HG03571 (cell line): ENCODE data around the gene CD84.
"Not testable (repeated sequence)": the region's sequence is repeated elsewhere in the genome, so short reads cannot be mapped to it uniquely, and the experiment has no call there.

ENCODE experiments used
- ATAC-seq: cut with Tn5 transposase; IDR thresholded peaks from one replicate; pipeline ENCODE4 v1.9.1; 2021; ENCODE audit not compliant: unreplicated experiment

The CD84 gene

GRCh38 chr1:160575112-160575664, 4.1 kb downstream of the CD84 start:
- no peak for ATAC-seq

GRCh38 chr1:160570840-160571239, 8.5 kb downstream of the CD84 start:
- no peak for ATAC-seq

GRCh38 chr1:160569806-160570205, 9.5 kb downstream of the CD84 start:
- ATAC-seq, result no peak

- ATAC-seq, result no peak
Measured at GRCh38 chr1:160567858-160568682, 11.2 kb downstream of the CD84 start.

- ATAC-seq, result no peak
Measured at GRCh38 chr1:160567341-160567740, 12.0 kb downstream of the CD84 start.

DNA sequence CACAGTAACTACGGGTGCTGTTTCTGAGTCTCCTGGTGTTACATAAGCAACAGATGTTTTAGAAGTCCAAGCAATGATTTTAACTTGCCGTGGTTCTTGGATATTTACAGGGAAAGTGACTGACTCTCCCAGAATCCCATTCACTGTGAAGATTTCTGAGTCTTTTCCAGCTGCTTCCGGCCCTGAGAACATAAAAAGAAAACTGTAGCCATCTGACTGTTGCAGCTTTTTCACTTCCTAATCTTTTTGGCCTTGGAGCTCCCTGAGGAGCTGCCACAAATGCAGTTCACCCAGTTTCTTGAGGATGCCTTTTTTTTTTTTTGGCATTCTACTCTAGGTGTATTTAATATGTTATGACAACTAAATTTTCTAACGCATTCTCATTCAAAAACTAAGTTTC, 13.7 kb downstream of the CD84 start:
- ATAC-seq, result no peak

DNA sequence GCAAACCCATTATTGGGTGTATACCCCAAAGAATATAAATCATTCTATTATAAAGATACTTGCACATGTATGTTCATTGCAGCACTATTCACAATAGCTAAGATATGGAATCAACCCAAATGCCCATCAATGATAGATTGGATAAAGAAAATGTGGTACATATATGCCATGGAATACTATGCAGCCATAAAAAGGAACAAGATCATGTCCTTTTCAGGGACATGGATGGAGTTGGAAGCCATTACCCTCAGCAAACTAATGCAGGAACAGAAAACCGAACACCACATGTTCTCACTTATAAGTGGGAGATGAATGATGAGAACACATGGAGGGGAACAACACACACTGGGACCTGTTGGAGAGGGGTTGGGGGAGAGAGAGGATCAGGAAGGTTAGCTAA, 16.1 kb downstream of the CD84 start:
- ATAC-seq, result not testable (repeated sequence)

GRCh38 chr1:160562745-160563144, 16.6 kb downstream of the CD84 start:
- ATAC-seq, result not testable (repeated sequence)

DNA sequence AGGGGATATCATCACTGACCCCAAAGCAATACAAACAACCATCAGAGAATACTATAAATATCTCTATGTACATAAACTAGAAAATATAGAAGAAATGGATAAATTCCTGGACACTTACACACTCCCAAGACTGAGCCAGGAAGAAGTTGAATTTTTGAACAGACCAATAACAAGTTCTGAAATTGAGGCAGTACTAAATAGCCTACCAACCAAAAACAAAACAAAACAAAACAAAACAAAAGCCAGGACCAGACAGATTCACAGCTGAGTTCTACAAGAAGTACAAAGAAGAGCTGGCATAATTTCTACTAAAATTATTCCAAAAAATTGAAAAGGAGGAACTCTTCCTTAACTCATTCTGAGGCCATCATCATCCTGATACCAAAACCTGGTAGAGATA, 18.5 kb downstream of the CD84 start:
- no peak for ATAC-seq

GRCh38 chr1:160560045-160560705, 19.1 kb downstream of the CD84 start:
- ATAC-seq, result no peak

DNA sequence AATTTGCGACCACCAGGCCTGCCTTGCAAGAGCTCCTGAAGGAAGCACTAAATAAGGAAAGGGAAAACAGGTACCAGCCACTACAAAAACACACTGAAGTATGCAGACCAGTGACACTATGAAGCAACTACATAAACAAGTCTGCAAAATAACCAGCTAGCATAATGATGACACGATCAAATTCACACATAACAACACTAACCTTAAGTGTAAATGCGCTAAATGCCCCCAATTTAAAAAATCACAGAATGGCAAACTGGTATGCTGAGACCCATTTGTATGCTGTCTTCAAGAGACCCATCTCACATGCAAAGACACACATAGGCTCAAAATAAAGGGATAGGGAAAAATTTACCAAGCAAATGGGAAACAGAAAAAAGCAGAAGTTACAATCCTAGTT, 19.9 kb downstream of the CD84 start:
- ATAC-seq, result not testable (repeated sequence)

DNA sequence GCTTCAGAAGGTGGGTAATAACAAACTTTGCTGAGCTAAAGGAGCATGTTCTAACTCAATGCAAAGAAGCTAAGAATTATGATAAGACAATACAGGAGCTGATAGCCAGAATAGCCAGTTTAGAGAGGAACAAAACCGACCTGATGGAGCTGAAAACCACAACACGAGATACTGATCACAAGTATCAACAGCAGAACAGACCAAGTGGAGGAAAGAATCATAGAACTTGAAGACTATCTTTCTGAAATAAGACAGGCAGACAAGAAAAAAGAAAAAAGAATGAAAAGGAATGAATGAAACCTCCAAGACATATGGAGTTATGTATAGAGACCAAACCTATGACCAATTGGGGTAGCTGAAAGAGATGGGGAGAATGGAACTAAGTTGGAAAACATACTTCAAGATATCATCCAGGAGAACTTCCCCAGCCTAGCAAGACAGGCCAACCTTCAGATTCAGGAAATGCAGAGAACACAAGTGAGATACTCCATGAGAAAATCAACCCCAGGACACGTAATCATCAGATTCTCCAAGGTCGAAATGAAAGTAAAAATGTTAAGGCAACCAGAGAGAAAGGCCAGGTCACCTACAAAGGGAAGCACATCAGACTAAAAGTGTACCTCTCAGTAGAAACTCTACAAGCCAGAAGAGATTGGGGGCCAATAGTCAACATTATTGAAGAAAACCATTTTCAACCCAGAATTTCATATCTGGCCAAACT, 20.5 kb downstream of the CD84 start:
- no peak for ATAC-seq

DNA sequence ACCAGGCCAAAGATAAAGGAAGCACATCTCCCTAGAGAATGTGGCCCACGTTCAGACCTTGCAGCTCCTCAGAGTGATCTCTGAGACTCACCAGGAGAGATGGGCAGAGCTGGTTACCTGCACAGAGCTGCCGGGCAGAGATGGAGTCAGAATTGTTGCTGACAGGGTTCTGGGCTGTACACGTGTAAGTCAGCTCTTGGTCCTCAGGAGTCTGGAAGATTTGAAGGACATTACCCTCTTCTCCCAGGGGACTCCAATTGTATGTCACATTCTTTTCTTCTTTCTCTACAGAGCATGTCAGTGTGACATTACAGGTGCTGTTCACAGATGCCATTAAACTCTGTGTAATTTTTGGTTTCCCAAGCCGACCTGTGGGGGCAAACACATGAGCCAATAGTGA, 25.5 kb downstream of the CD84 start:
- no peak for ATAC-seq

GRCh38 chr1:160552425-160552824, 26.9 kb downstream of the CD84 start:
- ATAC-seq, result no peak

- no peak for ATAC-seq
Measured at GRCh38 chr1:160550572-160551034, 28.7 kb downstream of the CD84 start.

DNA sequence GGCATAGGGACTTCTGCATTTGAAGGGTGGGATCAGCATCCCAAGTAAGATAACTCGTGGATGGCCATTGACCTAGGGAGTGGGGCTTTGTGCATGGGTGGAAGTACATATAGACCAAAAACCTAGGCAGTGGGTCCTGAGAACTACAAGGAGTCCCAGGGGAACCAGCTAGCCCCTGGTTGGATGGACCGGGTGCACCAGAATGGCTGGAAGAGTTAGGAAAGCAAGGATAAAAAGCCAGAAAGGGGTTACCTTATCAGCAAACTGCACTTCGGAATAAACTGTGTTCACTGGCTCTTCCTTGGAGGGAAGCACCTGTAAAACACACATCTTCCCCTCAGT, 29.7 kb downstream of the CD84 start:
- peak; percentile 7 for ATAC-seq

DNA sequence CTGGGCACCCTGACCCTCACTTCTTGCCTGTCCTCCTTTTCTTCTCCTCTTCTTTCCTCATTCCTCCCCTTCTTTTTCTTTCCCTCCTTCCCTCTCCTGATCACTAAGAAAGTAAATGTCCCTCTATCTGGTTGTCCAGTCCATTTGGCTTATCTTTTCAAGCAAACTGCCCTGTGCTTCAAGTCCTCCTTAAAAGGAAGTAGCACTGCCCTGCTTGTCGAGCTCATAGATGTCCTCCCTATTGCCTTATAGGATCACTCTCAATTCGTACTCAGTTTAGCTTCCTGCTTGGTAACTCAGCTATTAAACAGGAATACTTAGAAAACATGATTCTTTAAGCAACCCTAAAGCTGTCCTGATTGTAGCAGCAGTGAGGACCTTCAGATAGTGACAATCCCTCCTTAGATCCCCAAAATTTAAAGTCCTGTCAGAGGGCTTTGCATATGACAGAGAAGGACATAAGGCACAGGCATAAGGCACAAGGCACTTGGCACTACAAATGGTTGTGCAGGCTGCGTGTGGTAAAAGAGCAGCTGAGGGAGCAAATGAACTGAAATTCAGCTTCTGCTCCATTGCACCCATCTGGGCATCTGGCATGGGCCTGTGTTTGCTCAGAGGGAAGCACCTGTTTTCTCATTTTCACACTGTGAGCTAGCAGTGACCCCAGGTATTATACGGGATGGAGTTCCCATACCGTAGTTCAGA, 30.2 kb downstream of the CD84 start:
- peak; percentile 47 for ATAC-seq

DNA sequence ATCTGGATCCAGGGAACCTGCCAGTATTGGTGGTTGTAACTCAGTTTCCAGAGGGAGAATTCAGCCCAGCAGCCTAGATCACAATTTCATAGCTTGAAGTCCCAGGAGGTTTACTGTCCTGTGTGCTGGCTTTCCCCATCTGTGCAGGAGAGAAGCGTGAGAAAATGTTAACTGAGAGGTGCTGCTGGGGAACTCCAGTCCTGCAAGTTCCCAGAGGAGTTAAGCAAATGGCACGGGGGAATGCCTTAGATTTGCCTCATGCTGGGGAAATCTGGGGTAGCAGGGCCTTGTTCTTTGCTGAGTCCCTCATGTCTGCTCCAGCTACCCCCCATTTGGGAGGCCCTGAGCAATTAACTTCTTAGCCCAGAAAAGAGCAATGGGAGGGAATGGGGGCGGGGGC, 31.1 kb downstream of the CD84 start:
- no peak for ATAC-seq

- ATAC-seq, result no peak
Measured at GRCh38 chr1:160547422-160547821, 31.9 kb downstream of the CD84 start.

GRCh38 chr1:160546942-160547341, 32.4 kb downstream of the CD84 start:
- ATAC-seq, result no peak

DNA sequence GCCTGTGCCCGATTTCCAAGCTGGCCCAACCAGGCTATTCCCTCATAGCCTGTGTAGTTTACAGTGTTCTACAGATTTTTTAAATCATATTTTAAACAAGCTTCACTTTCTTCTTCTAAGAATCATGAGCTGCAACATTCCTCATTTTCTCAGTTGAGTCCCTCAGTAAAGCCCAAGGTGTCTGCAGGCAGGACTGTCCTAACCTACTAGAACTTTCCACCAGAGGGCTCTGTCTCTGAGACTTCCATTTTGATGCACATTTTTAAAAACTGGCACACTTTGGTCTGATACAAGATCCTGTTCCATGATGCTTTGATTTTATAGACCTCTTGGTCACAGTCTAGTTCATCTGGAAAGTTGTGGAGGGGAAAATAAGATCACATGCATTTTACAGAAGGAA, 34.6 kb downstream of the CD84 start:
- no peak for ATAC-seq
